ENCODE results near the gene POU2AF1. TPM values are rescaled to one million over a fixed set of nuclear protein-coding genes. Genes with fewer than 3 reads are reported as not detected.

Gene POU2AF1
- total RNA-seq, 2 experiments from 2014 or later: 1.6 to 2.4 TPM

GRCh38 chr11:111373590-111373989 is 5.5 kb downstream of the POU2AF1 start:
- H3K4me1 Mint-ChIP-seq: peaks cover 37% of the 10 kb centered on the region
- H3K27ac Mint-ChIP-seq: no peak overlapping the region
- POLR2A ChIA-PET: no interaction called here
- CTCF ChIA-PET: interaction anchor here (1.1 kb wide), 1 partner anchor 14 kb away, joined by 3 read pairs; no protein-coding TSS in a partner anchor
- H3K27me3 Mint-ChIP-seq: no peaks in the 10 kb centered on the region
- DNase-seq: no peak
- H3K4me3 Mint-ChIP-seq: no peak overlapping the region
- no peaks in the 10 kb centered on the region for H3K36me3 Mint-ChIP-seq (ENCODE audit: low read depth)
- H3K9me3 Mint-ChIP-seq: no peaks in the 10 kb centered on the region

GRCh38 chr11:111372538-111372937 is 6.5 kb downstream of the POU2AF1 start:
- Mint-ChIP-seq H3K36me3 (ENCODE audit: low read depth) (no peaks in the 10 kb centered on the region), H3K27me3 (no peaks in the 10 kb centered on the region), H3K4me1 (peaks cover 31% of the 10 kb centered on the region), H3K4me3 (no peak overlapping the region), H3K9me3 (no peaks in the 10 kb centered on the region), H3K27ac (no peak overlapping the region)
- POLR2A ChIA-PET: no interaction called here
- CTCF ChIA-PET: no interaction called here
- DNase-seq: no peak

GRCh38 chr11:111370902-111371578 is 8.0 kb downstream of the POU2AF1 start:
- no peak for DNase-seq
- Mint-ChIP-seq H3K27ac (peak overlapping the region; percentile 27), H3K4me1 (peaks cover 19% of the 10 kb centered on the region), H3K9me3 (no peaks in the 10 kb centered on the region), H3K36me3 (ENCODE audit: low read depth) (no peaks in the 10 kb centered on the region), H3K4me3 (no peak overlapping the region), H3K27me3 (no peaks in the 10 kb centered on the region)
- CTCF ChIA-PET: interaction anchor here (0.6 to 2.2 kb wide), 3 partner anchors 11 to 129 kb away, joined by 4 to 5 read pairs (median 5); no protein-coding TSS in a partner anchor
- POLR2A ChIA-PET: no interaction called here

GRCh38 chr11:111370270-111370901 is 8.7 kb downstream of the POU2AF1 start:
- Mint-ChIP-seq H3K4me1 (peaks cover 17% of the 10 kb centered on the region), H3K4me3 (no peak overlapping the region), H3K36me3 (ENCODE audit: low read depth) (no peaks in the 10 kb centered on the region), H3K27ac (no peak overlapping the region), H3K27me3 (no peaks in the 10 kb centered on the region), H3K9me3 (no peaks in the 10 kb centered on the region)
- DNase-seq: no peak
- POLR2A ChIA-PET: no interaction called here
- CTCF ChIA-PET: interaction anchor here (0.6 to 2.2 kb wide), 5 partner anchors 11 to 130 kb away, joined by 3 to 5 read pairs (median 5); no protein-coding TSS in a partner anchor

DNA sequence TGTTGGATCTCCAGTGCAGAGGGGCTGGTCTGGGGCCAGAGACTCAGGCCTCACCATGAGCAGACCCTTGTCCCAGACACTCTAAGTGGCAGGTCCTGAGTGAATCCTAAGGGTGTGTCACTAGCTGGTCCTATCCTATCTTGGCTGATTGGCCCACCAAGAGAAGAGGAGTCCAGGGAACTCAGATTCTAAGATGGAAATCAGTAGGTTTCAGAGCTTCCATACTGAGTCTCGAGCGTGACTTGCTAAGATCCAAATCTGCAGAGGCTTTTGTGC is 10.9 kb downstream of the POU2AF1 start:
- CTCF ChIA-PET: interaction anchor here (1.0 to 1.4 kb wide), 4 partner anchors 9 to 39 kb away, joined by 3 to 4 read pairs (median 3); partner anchors contain the start of gene POU2AF1

GRCh38 chr11:111367411-111368284 is 11.4 kb downstream of the POU2AF1 start:
- no peak overlapping the region for H3K4me3 Mint-ChIP-seq
- POLR2A ChIA-PET: no interaction called here
- H3K36me3 Mint-ChIP-seq (ENCODE audit: low read depth): no peaks in the 10 kb centered on the region
- no peak overlapping the region for H3K27ac Mint-ChIP-seq
- CTCF ChIA-PET: interaction anchor here (1.0 to 1.4 kb wide), 2 partner anchors 8 to 39 kb away, joined by 3 to 4 read pairs; no protein-coding TSS in a partner anchor
- H3K4me1 Mint-ChIP-seq: peaks cover 16% of the 10 kb centered on the region
- H3K27me3 Mint-ChIP-seq: no peaks in the 10 kb centered on the region
- DNase-seq: no peak
- no peaks in the 10 kb centered on the region for H3K9me3 Mint-ChIP-seq

More for the DNA sequence above, 10.9 kb downstream of the POU2AF1 start:
- H3K4me3 Mint-ChIP-seq: no peak overlapping the region
- peaks cover 16% of the 10 kb centered on the region for H3K4me1 Mint-ChIP-seq
- DNase-seq: no peak
- no peaks in the 10 kb centered on the region for H3K9me3 Mint-ChIP-seq
- H3K27me3 Mint-ChIP-seq: no peaks in the 10 kb centered on the region
- no peak overlapping the region for H3K27ac Mint-ChIP-seq
- POLR2A ChIA-PET: no interaction called here
- H3K36me3 Mint-ChIP-seq (ENCODE audit: low read depth): no peaks in the 10 kb centered on the region

- H3K27me3 Mint-ChIP-seq: no peaks in the 10 kb centered on the region
- POLR2A ChIA-PET: no interaction called here
- H3K36me3 Mint-ChIP-seq (ENCODE audit: low read depth): no peaks in the 10 kb centered on the region
- H3K4me3 Mint-ChIP-seq: no peak overlapping the region
- H3K9me3 Mint-ChIP-seq: no peaks in the 10 kb centered on the region
- peaks cover 10% of the 10 kb centered on the region for H3K4me1 Mint-ChIP-seq
- H3K27ac Mint-ChIP-seq: no peak overlapping the region
- DNase-seq: no peak
- CTCF ChIA-PET: no interaction called here
Observed at GRCh38 chr11:111366560-111367410, 12.3 kb downstream of the POU2AF1 start.

DNA sequence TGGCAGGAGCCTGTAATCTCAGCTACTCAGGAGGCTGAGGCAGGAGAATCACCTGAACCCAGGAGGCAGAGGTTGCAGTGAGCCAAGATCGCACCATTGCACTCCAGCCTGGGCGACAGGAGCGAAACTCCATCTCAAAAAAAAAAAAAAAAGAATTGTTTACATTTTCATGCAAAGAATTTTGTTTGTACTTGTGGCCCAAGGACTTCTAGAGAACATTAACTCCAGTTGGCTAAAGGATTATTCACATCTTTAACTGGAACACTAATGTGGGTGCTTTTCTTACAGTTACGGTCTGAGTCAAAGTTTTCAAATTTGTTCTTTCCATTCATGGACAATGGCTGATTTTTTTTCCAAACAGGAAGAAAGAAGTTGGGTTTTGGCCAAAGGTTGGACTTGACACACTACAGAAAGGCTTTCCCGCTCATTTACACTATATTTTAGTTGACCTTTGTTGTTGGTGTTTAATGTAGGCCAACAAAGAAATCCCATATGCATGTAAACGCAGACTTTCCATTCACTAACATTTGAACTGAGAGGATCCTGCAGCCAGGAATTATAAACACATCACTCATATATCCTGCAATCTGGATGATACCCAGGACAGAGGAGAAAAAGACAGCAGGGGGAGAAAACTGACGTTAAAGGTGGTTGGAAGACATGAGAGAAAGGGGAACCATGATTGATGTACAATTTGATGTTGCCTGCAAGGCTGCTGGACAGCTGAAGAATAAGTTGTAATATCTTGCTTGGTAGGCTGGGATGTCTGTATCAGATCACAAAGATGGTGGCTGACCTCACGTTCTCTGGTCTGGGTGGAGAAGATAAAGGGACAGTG is 13.1 kb downstream of the POU2AF1 start:
- ChIA-PET CTCF (no interaction called here), POLR2A (no interaction called here)
- no peaks in the 10 kb centered on the region for H3K9me3 Mint-ChIP-seq
- no peak for DNase-seq
- H3K27ac Mint-ChIP-seq: no peak overlapping the region
- peaks cover 2% of the 10 kb centered on the region for H3K4me1 Mint-ChIP-seq
- no peak overlapping the region for H3K4me3 Mint-ChIP-seq
- H3K27me3 Mint-ChIP-seq: no peaks in the 10 kb centered on the region
- no peaks in the 10 kb centered on the region for H3K36me3 Mint-ChIP-seq (ENCODE audit: low read depth)

GRCh38 chr11:111364503-111364902 is 14.6 kb downstream of the POU2AF1 start:
- Mint-ChIP-seq H3K36me3 (ENCODE audit: low read depth) (no peaks in the 10 kb centered on the region), H3K27me3 (no peaks in the 10 kb centered on the region), H3K4me3 (no peak overlapping the region), H3K9me3 (no peaks in the 10 kb centered on the region), H3K27ac (no peak overlapping the region), H3K4me1 (no peaks in the 10 kb centered on the region)
- DNase-seq: no peak
- ChIA-PET POLR2A (no interaction called here), CTCF (interaction anchor here (0.7 to 1.3 kb wide), 2 partner anchors 27 to 59 kb away, joined by 3 read pairs; no protein-coding TSS in a partner anchor)

- Mint-ChIP-seq H3K9me3 (no peaks in the 10 kb centered on the region), H3K4me3 (no peak overlapping the region), H3K4me1 (no peaks in the 10 kb centered on the region), H3K27me3 (no peaks in the 10 kb centered on the region), H3K36me3 (ENCODE audit: low read depth) (no peaks in the 10 kb centered on the region), H3K27ac (no peak overlapping the region)
- ChIA-PET POLR2A (no interaction called here), CTCF (interaction anchor here (0.7 to 1.3 kb wide), 4 partner anchors 9 to 83 kb away, joined by 3 read pairs; no protein-coding TSS in a partner anchor)
- DNase-seq: no peak
Observed at GRCh38 chr11:111363985-111364384, 15.1 kb downstream of the POU2AF1 start.

- Mint-ChIP-seq H3K27ac (no peak overlapping the region), H3K9me3 (no peaks in the 10 kb centered on the region), H3K36me3 (ENCODE audit: low read depth) (no peaks in the 10 kb centered on the region), H3K27me3 (no peaks in the 10 kb centered on the region), H3K4me1 (no peaks in the 10 kb centered on the region), H3K4me3 (no peak overlapping the region)
- ChIA-PET CTCF (interaction anchor here (0.5 to 0.9 kb wide), 2 partner anchors 50 to 84 kb away, joined by 3 read pairs; no protein-coding TSS in a partner anchor), POLR2A (no interaction called here)
- no peak for DNase-seq
Observed at GRCh38 chr11:111362887-111363411, 16.1 kb downstream of the POU2AF1 start.
